Skeletal muscle satellite cell (primary cell): ENCODE results near the gene CHURC1.

ENCODE experiments used
- H3K27me3 ChIP-seq: 2 replicates; pipeline ENCODE4 v1.7.0; 2013; ENCODE audit warnings: low read length; ENCODE audit not compliant: control insufficient read depth, insufficient read depth
- H3K36me3 ChIP-seq: 2 replicates; pipeline ENCODE4 v1.7.0; 2013; ENCODE audit warnings: mild to moderate bottlenecking, control low read depth, low read length; ENCODE audit not compliant: insufficient read depth
- H3K4me1 ChIP-seq: 2 replicates; pipeline ENCODE4 v1.7.0; 2013; ENCODE audit warnings: low read length; ENCODE audit not compliant: control insufficient read depth, insufficient read depth
- H3K4me2 ChIP-seq: 2 replicates; pipeline ENCODE4 v1.7.0; 2013; ENCODE audit warnings: mild to moderate bottlenecking, low read length
- H3K4me3 ChIP-seq: 2 replicates; pipeline ENCODE4 v1.7.0; 2013; ENCODE audit warnings: low read length
- H3K9ac ChIP-seq: 2 replicates; pipeline ENCODE4 v1.7.0; 2013; ENCODE audit warnings: mild to moderate bottlenecking, low read depth, low read length, moderate library complexity
- H3K9me3 ChIP-seq: replicated peaks from 2 replicates; pipeline ENCODE4 v1.7.0; 2013; ENCODE audit warnings: mild to moderate bottlenecking, control low read depth, low read length

CHURC1 gene

DNA sequence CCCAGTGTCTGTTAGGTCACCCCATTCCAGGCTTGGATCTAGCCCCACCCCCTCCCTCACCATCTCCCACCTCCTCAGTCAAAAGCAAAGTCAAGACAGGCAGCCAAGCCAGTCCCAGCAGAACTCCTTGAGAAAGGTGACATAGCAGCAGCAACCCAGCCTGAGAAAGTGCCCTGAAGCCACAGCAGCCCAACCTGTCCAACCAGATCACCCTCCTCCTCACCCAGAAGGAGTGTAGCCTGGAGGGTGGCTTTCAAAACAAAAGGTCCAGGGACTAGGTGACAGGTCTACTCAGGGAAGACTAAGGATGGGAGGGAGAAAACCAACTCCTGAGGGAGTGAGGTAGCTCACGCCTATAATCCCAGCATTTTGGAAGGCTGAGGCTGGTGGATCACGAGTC, 52.7 kb downstream of the CHURC1 start:
- Histone ChIP-seq H3K36me3 (no peaks in the 10 kb centered on the region), H3K4me1 (peaks cover 11% of the 10 kb centered on the region), H3K9me3 (no peaks in the 10 kb centered on the region), H3K27me3 (no peaks in the 10 kb centered on the region), H3K9ac (no peak overlapping the region), H3K4me2 (no peak overlapping the region), H3K4me3 (no peak overlapping the region)

- no peaks in the 10 kb centered on the region for H3K9me3 ChIP-seq
- H3K36me3 ChIP-seq = no peaks in the 10 kb centered on the region
- no peak overlapping the region for H3K4me3 ChIP-seq
- H3K9ac ChIP-seq = no peak overlapping the region
- no peaks in the 10 kb centered on the region for H3K27me3 ChIP-seq
- H3K4me1 ChIP-seq = peaks cover 11% of the 10 kb centered on the region
- no peak overlapping the region for H3K4me2 ChIP-seq
Observed at GRCh38 chr14:64968167-64968566, 53.9 kb downstream of the CHURC1 start.

- no peak overlapping the region for H3K4me3 ChIP-seq
- H3K9ac ChIP-seq = no peak overlapping the region
- H3K4me1 ChIP-seq = peaks cover 11% of the 10 kb centered on the region
- H3K27me3 ChIP-seq = no peaks in the 10 kb centered on the region
- H3K9me3 ChIP-seq = no peaks in the 10 kb centered on the region
- no peaks in the 10 kb centered on the region for H3K36me3 ChIP-seq
- no peak overlapping the region for H3K4me2 ChIP-seq
Observed at GRCh38 chr14:64968651-64969050, 54.4 kb downstream of the CHURC1 start.

- H3K4me1 ChIP-seq = peaks cover 11% of the 10 kb centered on the region
- no peaks in the 10 kb centered on the region for H3K27me3 ChIP-seq
- H3K36me3 ChIP-seq = no peaks in the 10 kb centered on the region
- no peaks in the 10 kb centered on the region for H3K9me3 ChIP-seq
- H3K4me2 ChIP-seq = no peak overlapping the region
- H3K4me3 ChIP-seq = no peak overlapping the region
- H3K9ac ChIP-seq = no peak overlapping the region
Observed at GRCh38 chr14:64970041-64970440, 55.8 kb downstream of the CHURC1 start.

DNA sequence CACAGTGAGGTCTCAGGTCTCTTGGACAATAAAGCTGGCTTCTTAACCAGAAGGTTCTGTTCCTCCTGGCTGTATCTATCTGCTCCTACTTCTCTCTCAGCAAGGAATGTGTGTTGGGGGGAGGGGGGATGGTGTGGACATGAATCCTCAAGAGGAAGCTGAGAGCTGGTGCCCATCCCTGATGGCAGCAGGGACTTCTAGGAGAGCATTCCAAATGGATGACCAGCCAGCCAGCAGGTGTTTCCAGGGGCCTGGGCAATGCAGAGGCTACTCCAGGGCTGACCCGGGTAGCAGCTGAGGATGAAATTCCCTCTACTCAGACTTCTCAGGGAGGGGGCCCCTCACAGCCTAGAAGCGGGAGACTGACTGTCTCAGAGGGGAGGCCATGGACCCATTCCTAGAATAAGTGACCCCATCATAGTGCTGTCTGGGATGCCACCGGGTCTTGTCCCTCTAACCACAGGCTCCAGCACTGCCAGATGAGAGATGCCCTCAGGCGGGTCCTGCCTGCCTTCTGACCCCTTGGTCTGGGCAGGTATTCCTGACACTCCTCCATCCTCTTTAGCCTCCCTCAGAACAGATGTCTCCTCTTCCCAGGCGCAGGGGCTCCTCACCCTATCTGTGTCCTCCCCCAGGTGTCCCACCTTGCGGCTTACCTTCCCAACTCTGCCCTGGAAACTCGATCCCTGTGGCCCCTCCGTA, 56.7 kb downstream of the CHURC1 start:
- Histone ChIP-seq H3K36me3 (no peaks in the 10 kb centered on the region), H3K4me1 (peaks cover 11% of the 10 kb centered on the region), H3K9me3 (no peaks in the 10 kb centered on the region), H3K4me3 (peak overlapping the region; percentile 87), H3K9ac (peak overlapping the region; percentile 82), H3K27me3 (no peaks in the 10 kb centered on the region), H3K4me2 (peak overlapping the region; percentile 96)

DNA sequence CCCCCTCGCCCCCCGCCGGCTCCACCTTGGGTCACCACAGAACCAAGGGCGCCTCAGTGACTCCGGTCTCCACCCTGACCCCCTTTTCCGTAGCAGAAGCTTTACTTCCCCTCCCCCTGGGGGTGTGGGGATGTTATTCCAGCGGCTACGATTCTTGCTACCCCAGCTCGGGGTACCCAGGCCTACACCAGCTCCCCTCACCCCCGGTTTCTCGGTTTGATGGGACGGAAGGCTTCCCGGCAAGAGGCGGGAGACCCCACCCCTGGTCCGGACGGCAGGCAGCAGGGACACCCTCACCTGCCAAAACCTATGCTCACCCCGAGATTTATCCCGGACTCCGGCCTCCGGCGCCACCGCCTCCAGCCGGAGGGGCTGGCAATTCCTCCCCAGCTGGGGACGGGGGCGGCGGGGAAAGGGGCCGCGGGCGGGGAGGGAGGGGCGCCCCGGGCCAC, 57.3 kb downstream of the CHURC1 start:
- Histone ChIP-seq H3K36me3 (no peaks in the 10 kb centered on the region), H3K4me1 (peaks cover 11% of the 10 kb centered on the region), H3K27me3 (no peaks in the 10 kb centered on the region), H3K9ac (peak overlapping the region; percentile 82), H3K9me3 (no peaks in the 10 kb centered on the region), H3K4me2 (peak overlapping the region; percentile 96), H3K4me3 (peak overlapping the region; percentile 87)

DNA sequence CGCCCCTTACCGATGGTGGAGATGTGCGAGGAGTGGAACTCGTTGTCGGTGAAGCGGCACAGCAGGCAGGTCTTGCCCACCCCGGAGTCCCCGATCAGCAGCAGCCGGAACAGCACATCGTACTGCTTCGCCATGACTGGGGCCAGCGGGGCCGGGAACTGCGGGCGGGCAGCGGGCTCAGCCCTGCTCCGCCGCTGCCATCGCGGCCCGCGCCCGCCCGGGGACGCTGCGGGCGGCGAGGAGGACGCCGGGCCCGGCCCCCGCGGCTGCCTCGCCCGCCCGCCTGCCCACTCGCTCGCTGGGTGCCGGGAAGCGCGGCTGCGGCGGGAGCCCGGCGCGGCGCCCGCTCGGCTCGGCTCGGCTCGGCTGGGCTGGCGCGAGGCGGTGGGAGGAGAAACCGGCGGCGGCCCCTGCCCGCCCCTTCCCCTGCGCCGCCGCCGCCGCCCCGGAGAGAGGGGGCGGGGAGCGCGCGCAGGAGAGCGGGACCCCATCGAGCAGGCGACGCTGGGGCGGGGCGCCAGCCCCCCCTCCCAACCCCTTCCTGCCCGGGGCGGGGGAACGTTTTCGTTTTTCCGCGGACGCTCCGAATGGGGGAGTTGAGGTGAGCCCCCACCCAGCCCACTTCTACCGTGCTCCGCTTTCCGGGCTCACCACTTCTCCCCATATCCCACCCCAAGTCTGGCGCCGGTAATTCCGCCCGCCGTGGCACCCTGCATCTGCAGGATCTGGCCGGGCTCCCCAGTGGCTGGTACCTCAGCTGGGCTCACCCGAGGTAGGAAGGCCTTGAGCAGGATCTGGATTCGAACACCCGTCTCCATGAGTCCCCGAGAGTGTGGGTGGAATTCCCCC, 57.9 kb downstream of the CHURC1 start, which contains the start of gene RAB15:
Gene RAB15, minus strand, starts transcription at position 394 of the 849 bp plus-strand sequence. Its CDS starts 260 bp downstream, at position 134.
- H3K36me3 ChIP-seq = no peaks in the 10 kb centered on the region
- peaks cover 5% of the 10 kb centered on the region for H3K27me3 ChIP-seq
- no peaks in the 10 kb centered on the region for H3K9me3 ChIP-seq
- H3K4me2 ChIP-seq = peak within 1 kb of the TSS; percentile 96
- peaks cover 11% of the 10 kb centered on the region for H3K4me1 ChIP-seq
- peak within 1 kb of the TSS; percentile 87 for H3K4me3 ChIP-seq
- H3K9ac ChIP-seq = peak within 1 kb of the TSS; percentile 82

DNA sequence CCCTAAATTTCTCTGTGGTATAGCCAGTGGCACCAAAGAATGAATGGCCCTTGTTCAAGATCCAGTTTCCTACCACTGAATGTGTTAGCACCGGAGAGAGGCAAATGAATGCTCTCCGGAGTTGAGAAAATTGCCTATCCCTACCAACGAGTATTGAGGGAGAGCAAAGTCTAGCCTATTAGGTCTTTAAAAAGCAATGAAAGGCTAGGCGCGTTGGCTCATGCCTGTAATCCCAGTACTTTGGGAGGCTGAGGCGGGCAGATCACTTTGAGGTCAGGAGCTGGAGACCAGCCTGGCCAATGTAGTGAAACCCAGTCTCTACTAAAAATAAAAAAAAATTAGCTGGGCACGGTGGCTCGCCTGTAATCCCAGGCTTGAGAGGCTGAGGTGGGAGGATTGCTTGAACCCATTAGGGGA, 58.8 kb downstream of the CHURC1 start:
- Histone ChIP-seq H3K4me1 (peaks cover 11% of the 10 kb centered on the region), H3K9me3 (no peaks in the 10 kb centered on the region), H3K4me3 (no peak overlapping the region), H3K4me2 (peak overlapping the region; percentile 96), H3K36me3 (no peaks in the 10 kb centered on the region), H3K27me3 (peaks cover 8% of the 10 kb centered on the region), H3K9ac (peak overlapping the region; percentile 82)

- H3K4me2 ChIP-seq = no peak overlapping the region
- no peak overlapping the region for H3K4me3 ChIP-seq
- H3K4me1 ChIP-seq = peaks cover 4% of the 10 kb centered on the region
- no peaks in the 10 kb centered on the region for H3K9me3 ChIP-seq
- no peak overlapping the region for H3K9ac ChIP-seq
- H3K36me3 ChIP-seq = no peaks in the 10 kb centered on the region
- H3K27me3 ChIP-seq = peaks cover 8% of the 10 kb centered on the region
Observed at GRCh38 chr14:64973826-64974225, 59.6 kb downstream of the CHURC1 start.

- Histone ChIP-seq H3K9me3 (no peaks in the 10 kb centered on the region), H3K27me3 (peaks cover 8% of the 10 kb centered on the region), H3K9ac (no peak overlapping the region), H3K36me3 (no peaks in the 10 kb centered on the region), H3K4me1 (peaks cover 2% of the 10 kb centered on the region), H3K4me2 (no peak overlapping the region), H3K4me3 (no peak overlapping the region)
Observed at GRCh38 chr14:64974563-64974962, 60.3 kb downstream of the CHURC1 start.

DNA sequence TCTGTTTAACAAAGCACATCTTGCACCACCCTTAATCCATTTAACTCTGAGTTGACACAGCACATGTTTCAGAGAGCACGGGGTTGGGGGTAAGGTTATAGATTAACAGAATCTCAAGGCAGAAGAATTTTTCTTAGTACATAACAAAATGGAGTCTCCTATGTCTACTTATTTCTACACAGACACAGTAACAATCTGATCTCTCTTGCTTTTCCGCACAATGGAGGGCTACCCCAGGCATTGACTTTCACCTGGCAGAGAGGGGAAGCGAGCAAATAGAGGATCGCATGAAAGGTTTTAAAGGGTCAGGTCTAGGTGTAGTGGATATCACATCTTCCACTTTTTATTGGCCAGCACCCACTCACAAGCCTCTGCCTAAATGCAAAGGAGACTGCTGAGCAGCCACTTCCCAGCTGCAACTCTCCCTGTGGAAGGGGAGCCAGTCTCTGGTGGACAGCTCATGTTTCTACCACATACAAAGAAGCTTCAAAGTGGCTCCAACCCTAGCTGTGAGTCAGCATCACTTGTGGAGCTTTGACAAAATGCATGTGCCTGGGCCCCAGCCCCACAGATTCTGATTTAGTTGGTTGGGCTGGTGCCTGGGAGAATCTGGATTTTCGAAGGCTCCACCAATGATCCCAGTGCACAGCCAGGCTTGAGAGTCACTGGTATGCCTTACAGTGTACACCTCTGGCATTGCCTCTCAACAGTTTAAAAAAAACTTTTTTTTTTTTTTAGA, 65.2 kb downstream of the CHURC1 start:
- Histone ChIP-seq H3K27me3 (peaks cover 8% of the 10 kb centered on the region), H3K9ac (no peak overlapping the region)

More for the DNA sequence above, 65.2 kb downstream of the CHURC1 start:
- H3K4me3 ChIP-seq = no peak overlapping the region
- no peaks in the 10 kb centered on the region for H3K36me3 ChIP-seq
- H3K4me2 ChIP-seq = no peak overlapping the region
- H3K9me3 ChIP-seq = no peaks in the 10 kb centered on the region
- H3K4me1 ChIP-seq = peaks cover 3% of the 10 kb centered on the region
